Type B pancreatic cell (in vitro differentiated cells): ENCODE measurements around the gene NOP14. TPM values are rescaled to one million over a fixed set of nuclear protein-coding genes. Genes with fewer than 3 reads are reported as not detected.
"Not testable (repeated sequence)": the region's sequence is repeated elsewhere in the genome, so short reads cannot be mapped to it uniquely, and the experiment has no call there.

ENCODE experiments used
- DNase-seq: peaks from one replicate; pipeline ENCODE4 v3.0.0; 2021; ENCODE audit warnings: mixed read lengths; ENCODE audit not compliant: unreplicated experiment; ENCODE audit errors: extremely low spot score
- H3K27ac Mint-ChIP-seq: 2 replicates; pipeline ENCODE4 v1.8.0; 2021; ENCODE audit warnings: mild to moderate bottlenecking, mixed read lengths
- H3K27me3 Mint-ChIP-seq: 2 replicates; pipeline ENCODE4 v1.8.0; 2021; ENCODE audit warnings: mixed read lengths
- H3K36me3 Mint-ChIP-seq: 2 replicates; pipeline ENCODE4 v1.8.0; 2021; ENCODE audit warnings: mixed read lengths
- H3K4me1 Mint-ChIP-seq: one replicate; pipeline ENCODE4 v1.8.0; 2021; ENCODE audit warnings: mixed read lengths; ENCODE audit not compliant: unreplicated experiment
- H3K4me3 Mint-ChIP-seq: 2 replicates; pipeline ENCODE4 v1.8.0; 2021; ENCODE audit warnings: mild to moderate bottlenecking, mixed read lengths
- H3K9me3 Mint-ChIP-seq: 2 replicates; pipeline ENCODE4 v1.8.0; 2021; ENCODE audit warnings: mixed read lengths
- CTCF ChIP-seq: fragments of 200-600 bp; sonication (generic); conservative IDR thresholded peaks from 2 replicates; pipeline ENCODE4 v1.5.0; 2021; ENCODE audit warnings: antibody characterized with exemption, mild to moderate bottlenecking
- total RNA-seq: library from RNA; stranded (reverse); gene quantifications from 2 replicates; pipeline ENCODE4 v1.2.1, GENCODE V29; 2021; ENCODE audit warnings: low replicate concordance

NOP14 gene
- total RNA-seq, 1 donor from 2014 or later: 33.8 TPM

- no peaks in the 10 kb centered on the region for H3K4me1 Mint-ChIP-seq
- H3K9me3 Mint-ChIP-seq: no peaks in the 10 kb centered on the region
- TF ChIP-seq CTCF: no peak
- H3K4me3 Mint-ChIP-seq: no peak overlapping the region
- no peak for DNase-seq
- no peak overlapping the region for H3K27ac Mint-ChIP-seq
- H3K36me3 Mint-ChIP-seq: peaks cover 26% of the 10 kb centered on the region
- H3K27me3 Mint-ChIP-seq: no peaks in the 10 kb centered on the region
Observed at GRCh38 chr4:2950221-2950989, 12.8 kb downstream of the NOP14 start.

GRCh38 chr4:2949782-2950125, 13.5 kb downstream of the NOP14 start:
- no peak for DNase-seq
- no peaks in the 10 kb centered on the region for H3K9me3 Mint-ChIP-seq
- no peaks in the 10 kb centered on the region for H3K27me3 Mint-ChIP-seq
- H3K4me1 Mint-ChIP-seq: no peaks in the 10 kb centered on the region
- H3K27ac Mint-ChIP-seq: no peak overlapping the region
- no peak for TF ChIP-seq CTCF
- H3K4me3 Mint-ChIP-seq: no peak overlapping the region
- peaks cover 26% of the 10 kb centered on the region for H3K36me3 Mint-ChIP-seq

GRCh38 chr4:2948895-2949781, 14.1 kb downstream of the NOP14 start:
- Mint-ChIP-seq H3K4me3 (no peak overlapping the region), H3K9me3 (no peaks in the 10 kb centered on the region), H3K27me3 (no peaks in the 10 kb centered on the region), H3K4me1 (no peaks in the 10 kb centered on the region), H3K36me3 (peaks cover 26% of the 10 kb centered on the region), H3K27ac (no peak overlapping the region)
- DNase-seq: no peak
- peak; percentile 62 for TF ChIP-seq CTCF

- H3K36me3 Mint-ChIP-seq: peaks cover 17% of the 10 kb centered on the region
- H3K9me3 Mint-ChIP-seq: no peaks in the 10 kb centered on the region
- no peaks in the 10 kb centered on the region for H3K4me1 Mint-ChIP-seq
- H3K27ac Mint-ChIP-seq: no peak overlapping the region
- H3K27me3 Mint-ChIP-seq: no peaks in the 10 kb centered on the region
- TF ChIP-seq CTCF: no peak
- no peak for DNase-seq
- H3K4me3 Mint-ChIP-seq: no peak overlapping the region
Observed at GRCh38 chr4:2947926-2948325, 15.3 kb downstream of the NOP14 start.

- no peak for TF ChIP-seq CTCF
- no peaks in the 10 kb centered on the region for H3K9me3 Mint-ChIP-seq
- no peak overlapping the region for H3K27ac Mint-ChIP-seq
Observed at GRCh38 chr4:2946812-2947600, 16.2 kb downstream of the NOP14 start.

GRCh38 chr4:2945619-2946604, 17.3 kb downstream of the NOP14 start:
- not testable (repeated sequence) for DNase-seq, H3K27ac Mint-ChIP-seq, H3K4me3 Mint-ChIP-seq, H3K9me3 Mint-ChIP-seq, H3K27me3 Mint-ChIP-seq, H3K4me1 Mint-ChIP-seq
- H3K36me3 Mint-ChIP-seq: peaks cover 10% of the 10 kb centered on the region

More at GRCh38 chr4:2946812-2947600, 16.2 kb downstream of the NOP14 start:
- Mint-ChIP-seq H3K4me1 (no peaks in the 10 kb centered on the region), H3K27me3 (no peaks in the 10 kb centered on the region), H3K36me3 (peaks cover 15% of the 10 kb centered on the region), H3K4me3 (no peak overlapping the region)
- DNase-seq: no peak
